SK-N-SH treated with all-trans-retinoic acid at 6 μM for 48 hours (cell line): ENCODE data around the gene SSMEM1.

Experiments used
- ATAC-seq: fragments of 200-7000 bp; cut with Tn5 transposase; 3 replicates; pipeline ENCODE4 v1.9.1; 2020; ENCODE audit warnings: mild to moderate bottlenecking, moderate library complexity
- ARNTL ChIP-seq: fragments of 450-650 bp; formaldehyde crosslinking; IDR thresholded peaks from 2 replicates; pipeline ENCODE4 v1.5.0; 2020; ENCODE audit warnings: low read depth, mild to moderate bottlenecking, moderate library complexity, borderline replicate concordance
- BACH2 ChIP-seq: fragments of 250-450 bp; sonication (Bioruptor Pico); IDR thresholded peaks from 2 replicates; pipeline ENCODE4 v1.9.0; 2021; ENCODE audit warnings: mild to moderate bottlenecking, borderline replicate concordance
- CSDC2 ChIP-seq: fragments of 250-450 bp; sonication (Bioruptor Pico); IDR thresholded peaks from 2 replicates; pipeline ENCODE4 v1.5.0; 2020; ENCODE audit warnings: mild to moderate bottlenecking, moderate library complexity
- CSRNP3 ChIP-seq: fragments of 250-450 bp; sonication (Bioruptor Pico); IDR thresholded peaks from 2 replicates; pipeline ENCODE4 v1.5.1; 2021; ENCODE audit warnings: mild to moderate bottlenecking, moderate library complexity
- ESRRG ChIP-seq: fragments of 250-450 bp; sonication (Bioruptor Pico); IDR thresholded peaks from 2 replicates; pipeline ENCODE4 v1.6.1; 2021; ENCODE audit warnings: mild to moderate bottlenecking
- GLIS3 ChIP-seq: fragments of 250-450 bp; sonication (Bioruptor Pico); IDR thresholded peaks from 2 replicates; pipeline ENCODE4 v1.5.0; 2020; ENCODE audit warnings: mild to moderate bottlenecking, moderate library complexity
- ISL1 ChIP-seq: fragments of 250-450 bp; sonication (Bioruptor Pico); IDR thresholded peaks from 2 replicates; pipeline ENCODE4 v2.1.2; 2022; ENCODE audit warnings: mild to moderate bottlenecking, moderate library complexity
- OSR1 ChIP-seq: fragments of 250-450 bp; sonication (Bioruptor Pico); IDR thresholded peaks from 2 replicates; pipeline ENCODE4 v1.8.0; 2022; ENCODE audit warnings: moderate library complexity, mild to moderate bottlenecking, inconsistent platforms
- PPARA ChIP-seq: fragments of 250-450 bp; sonication (Bioruptor Pico); IDR thresholded peaks from 2 replicates; pipeline ENCODE4 v1.5.0; 2020; ENCODE audit warnings: mild to moderate bottlenecking, borderline replicate concordance
- RARB ChIP-seq: fragments of 250-450 bp; sonication (Bioruptor Pico); IDR thresholded peaks from 2 replicates; pipeline ENCODE4 v1.8.0; 2021; ENCODE audit warnings: mild to moderate bottlenecking, moderate library complexity
- SNAI2 ChIP-seq: fragments of 250-450 bp; sonication (Bioruptor Pico); IDR thresholded peaks from 2 replicates; pipeline ENCODE4 v1.5.0; 2020; ENCODE audit warnings: mild to moderate bottlenecking, moderate library complexity
- TCF4 ChIP-seq: fragments of 250-450 bp; sonication (Bioruptor Pico); IDR thresholded peaks from 2 replicates; pipeline ENCODE4 v1.8.0; 2021; ENCODE audit warnings: mild to moderate bottlenecking, moderate library complexity, borderline replicate concordance
- TOX ChIP-seq: fragments of 250-450 bp; sonication (Bioruptor Pico); IDR thresholded peaks from 2 replicates; pipeline ENCODE4 v1.8.0; 2021; ENCODE audit warnings: mild to moderate bottlenecking, moderate library complexity, borderline replicate concordance
- ZC3H10 ChIP-seq: fragments of 250-450 bp; sonication (Bioruptor Pico); IDR thresholded peaks from 2 replicates; pipeline ENCODE4 v1.5.1; 2021; ENCODE audit warnings: mild to moderate bottlenecking, moderate library complexity
- ZFP3 ChIP-seq: fragments of 250-450 bp; sonication (Bioruptor Pico); IDR thresholded peaks from 2 replicates; pipeline ENCODE4 v1.5.0; 2020; ENCODE audit warnings: mild to moderate bottlenecking, moderate library complexity
- ZFP30 ChIP-seq: fragments of 450-650 bp; formaldehyde crosslinking; IDR thresholded peaks from 2 replicates; pipeline ENCODE4 v1.5.0; 2022; ENCODE audit warnings: mild to moderate bottlenecking, moderate library complexity
- ZNF565 ChIP-seq: fragments of 450-650 bp; formaldehyde crosslinking; conservative IDR thresholded peaks from 2 replicates; pipeline ENCODE4 v1.5.0; 2020; ENCODE audit warnings: low read depth, mild to moderate bottlenecking, moderate library complexity
- ZNF70 ChIP-seq: fragments of 450-650 bp; formaldehyde crosslinking; IDR thresholded peaks from 2 replicates; pipeline ENCODE4 v1.5.0; 2020; ENCODE audit warnings: mild to moderate bottlenecking, moderate library complexity
- ZNF8 ChIP-seq: fragments of 450-650 bp; formaldehyde crosslinking; IDR thresholded peaks from 2 replicates; pipeline ENCODE4 v1.5.0; 2020; ENCODE audit warnings: mild to moderate bottlenecking, moderate library complexity
- TF ChIP-seq, protein P1 (sequence below): fragments of 250-450 bp; sonication (Bioruptor Pico); IDR thresholded peaks from 2 replicates; pipeline ENCODE4 v1.8.0; 2020; ENCODE audit warnings: mild to moderate bottlenecking, moderate library complexity, borderline replicate concordance
- TF ChIP-seq, protein P2 (sequence below): fragments of 250-450 bp; sonication (Bioruptor Pico); IDR thresholded peaks from 2 replicates; pipeline ENCODE4 v1.5.0; 2020; ENCODE audit warnings: mild to moderate bottlenecking, moderate library complexity
- TF ChIP-seq, protein P3 (sequence below): fragments of 250-450 bp; sonication (Bioruptor Pico); IDR thresholded peaks from 2 replicates; pipeline ENCODE4 v1.5.1; 2020; ENCODE audit warnings: low read depth, mild to moderate bottlenecking, moderate library complexity

SSMEM1 gene

GRCh38 chr7:130213828-130214227 lies 6.2 kb downstream of the SSMEM1 start:
- ATAC-seq = no peak
- TF ChIP-seq, protein P1, sequence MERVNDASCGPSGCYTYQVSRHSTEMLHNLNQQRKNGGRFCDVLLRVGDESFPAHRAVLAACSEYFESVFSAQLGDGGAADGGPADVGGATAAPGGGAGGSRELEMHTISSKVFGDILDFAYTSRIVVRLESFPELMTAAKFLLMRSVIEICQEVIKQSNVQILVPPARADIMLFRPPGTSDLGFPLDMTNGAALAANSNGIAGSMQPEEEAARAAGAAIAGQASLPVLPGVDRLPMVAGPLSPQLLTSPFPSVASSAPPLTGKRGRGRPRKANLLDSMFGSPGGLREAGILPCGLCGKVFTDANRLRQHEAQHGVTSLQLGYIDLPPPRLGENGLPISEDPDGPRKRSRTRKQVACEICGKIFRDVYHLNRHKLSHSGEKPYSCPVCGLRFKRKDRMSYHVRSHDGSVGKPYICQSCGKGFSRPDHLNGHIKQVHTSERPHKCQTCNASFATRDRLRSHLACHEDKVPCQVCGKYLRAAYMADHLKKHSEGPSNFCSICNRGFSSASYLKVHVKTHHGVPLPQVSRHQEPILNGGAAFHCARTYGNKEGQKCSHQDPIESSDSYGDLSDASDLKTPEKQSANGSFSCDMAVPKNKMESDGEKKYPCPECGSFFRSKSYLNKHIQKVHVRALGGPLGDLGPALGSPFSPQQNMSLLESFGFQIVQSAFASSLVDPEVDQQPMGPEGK (CRISPR knock-in tag) = no peak
- TF ChIP-seq TOX (CRISPR knock-in tag) = no peak
- TF ChIP-seq, protein P2, sequence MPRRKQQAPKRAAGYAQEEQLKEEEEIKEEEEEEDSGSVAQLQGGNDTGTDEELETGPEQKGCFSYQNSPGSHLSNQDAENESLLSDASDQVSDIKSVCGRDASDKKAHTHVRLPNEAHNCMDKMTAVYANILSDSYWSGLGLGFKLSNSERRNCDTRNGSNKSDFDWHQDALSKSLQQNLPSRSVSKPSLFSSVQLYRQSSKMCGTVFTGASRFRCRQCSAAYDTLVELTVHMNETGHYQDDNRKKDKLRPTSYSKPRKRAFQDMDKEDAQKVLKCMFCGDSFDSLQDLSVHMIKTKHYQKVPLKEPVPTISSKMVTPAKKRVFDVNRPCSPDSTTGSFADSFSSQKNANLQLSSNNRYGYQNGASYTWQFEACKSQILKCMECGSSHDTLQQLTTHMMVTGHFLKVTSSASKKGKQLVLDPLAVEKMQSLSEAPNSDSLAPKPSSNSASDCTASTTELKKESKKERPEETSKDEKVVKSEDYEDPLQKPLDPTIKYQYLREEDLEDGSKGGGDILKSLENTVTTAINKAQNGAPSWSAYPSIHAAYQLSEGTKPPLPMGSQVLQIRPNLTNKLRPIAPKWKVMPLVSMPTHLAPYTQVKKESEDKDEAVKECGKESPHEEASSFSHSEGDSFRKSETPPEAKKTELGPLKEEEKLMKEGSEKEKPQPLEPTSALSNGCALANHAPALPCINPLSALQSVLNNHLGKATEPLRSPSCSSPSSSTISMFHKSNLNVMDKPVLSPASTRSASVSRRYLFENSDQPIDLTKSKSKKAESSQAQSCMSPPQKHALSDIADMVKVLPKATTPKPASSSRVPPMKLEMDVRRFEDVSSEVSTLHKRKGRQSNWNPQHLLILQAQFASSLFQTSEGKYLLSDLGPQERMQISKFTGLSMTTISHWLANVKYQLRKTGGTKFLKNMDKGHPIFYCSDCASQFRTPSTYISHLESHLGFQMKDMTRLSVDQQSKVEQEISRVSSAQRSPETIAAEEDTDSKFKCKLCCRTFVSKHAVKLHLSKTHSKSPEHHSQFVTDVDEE = no peak
- TF ChIP-seq, protein P3, sequence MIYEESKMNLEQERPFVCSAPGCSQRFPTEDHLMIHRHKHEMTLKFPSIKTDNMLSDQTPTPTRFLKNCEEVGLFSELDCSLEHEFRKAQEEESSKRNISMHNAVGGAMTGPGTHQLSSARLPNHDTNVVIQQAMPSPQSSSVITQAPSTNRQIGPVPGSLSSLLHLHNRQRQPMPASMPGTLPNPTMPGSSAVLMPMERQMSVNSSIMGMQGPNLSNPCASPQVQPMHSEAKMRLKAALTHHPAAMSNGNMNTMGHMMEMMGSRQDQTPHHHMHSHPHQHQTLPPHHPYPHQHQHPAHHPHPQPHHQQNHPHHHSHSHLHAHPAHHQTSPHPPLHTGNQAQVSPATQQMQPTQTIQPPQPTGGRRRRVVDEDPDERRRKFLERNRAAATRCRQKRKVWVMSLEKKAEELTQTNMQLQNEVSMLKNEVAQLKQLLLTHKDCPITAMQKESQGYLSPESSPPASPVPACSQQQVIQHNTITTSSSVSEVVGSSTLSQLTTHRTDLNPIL = no peak
- no peak for TF ChIP-seq TCF4 (CRISPR knock-in tag)
- no peak for TF ChIP-seq SNAI2 (CRISPR knock-in tag)
- TF ChIP-seq PPARA (CRISPR knock-in tag) = no peak
- TF ChIP-seq OSR1 = no peak
- no peak for TF ChIP-seq ISL1
- no peak for TF ChIP-seq RARB (CRISPR knock-in tag)
- TF ChIP-seq ZNF8 = no peak
- no peak for TF ChIP-seq ZNF565 (CRISPR knock-in tag)
- no peak for TF ChIP-seq ARNTL (CRISPR knock-in tag)
- TF ChIP-seq CSDC2 (CRISPR knock-in tag) = no peak
- TF ChIP-seq ZC3H10 (CRISPR knock-in tag) = no peak

DNA sequence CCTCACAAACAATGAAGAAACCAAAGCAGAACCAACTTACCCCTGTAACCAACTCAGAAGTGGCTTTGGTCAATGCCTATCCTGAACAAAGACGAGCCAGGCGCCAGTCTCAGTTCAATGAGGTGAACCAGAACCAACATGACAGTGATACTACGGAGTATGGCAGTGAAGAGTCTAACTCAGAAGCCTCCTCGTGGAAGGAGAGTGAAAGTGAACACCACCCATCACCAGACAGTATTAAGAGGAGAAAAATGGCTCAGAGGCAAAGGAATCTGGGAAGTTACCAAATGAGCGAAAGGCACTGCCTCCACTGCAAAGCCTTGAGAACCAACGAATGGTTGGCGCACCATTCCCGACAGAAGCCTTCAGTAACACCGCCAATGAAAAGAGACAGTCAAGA lies 8.4 kb downstream of the SSMEM1 start:
- TF ChIP-seq GLIS3 (no peak), BACH2 (CRISPR knock-in tag) (no peak), OSR1 (no peak), ZNF565 (CRISPR knock-in tag) (no peak), CSRNP3 (no peak), ZFP3 (CRISPR knock-in tag) (no peak), CSDC2 (CRISPR knock-in tag) (no peak), PPARA (CRISPR knock-in tag) (no peak), ZNF8 (no peak), ZFP30 (CRISPR knock-in tag) (no peak), ISL1 (no peak), ESRRG (CRISPR knock-in tag) (no peak), TCF4 (CRISPR knock-in tag) (no peak), ZNF70 (no peak), TOX (CRISPR knock-in tag) (no peak), RARB (CRISPR knock-in tag) (no peak)
- TF ChIP-seq, protein P3 = no peak
- TF ChIP-seq, protein P2 = no peak
- peak; percentile 26; the same call in 1 of the 3 replicates for ATAC-seq
